GM12878 (cell line): ENCODE results near the gene CCN2. TPM values are rescaled to one million over a fixed set of nuclear protein-coding genes. Genes with fewer than 3 reads are reported as not detected.

ENCODE experiments used
- ATAC-seq: fragments of 200-7000 bp; cut with Tn5 transposase; 3 replicates; pipeline ENCODE4 v1.9.1; 2020; ENCODE audit warnings: mild to moderate bottlenecking, moderate library complexity
- BruUV-seq: library from RNA; stranded (reverse); fragments of 400-500 nt; replicated peaks from 2 replicates; lab custom pipeline; 2021; lab: Mats Ljungman, UMichigan
- CTCF ChIA-PET: fragments of 300-600 bp; sonication (Branson Sonifier 250); formaldehyde crosslinking; extraction: SDS; loops from one replicate; lab custom pipeline; 2021; ENCODE audit warnings: inconsistent platforms; lab: Yijun Ruan, JAX
- POLR2A ChIA-PET: fragments of 350-600 bp; formaldehyde crosslinking; extraction: SDS; loops from one replicate; lab custom pipeline; 2021; ENCODE audit warnings: inconsistent platforms; lab: Charles Lee
- RAD21 ChIA-PET: fragments of 300-600 bp; sonication (Branson Sonifier 250); formaldehyde crosslinking; loops from one replicate; lab custom pipeline; 2023; ENCODE audit warnings: antibody characterized with exemption; ENCODE audit not compliant: unreplicated experiment; lab: Charles Lee
- SMC1A ChIA-PET: fragments of 300-600 bp; sonication (Branson Sonifier 250); formaldehyde crosslinking; loops from one replicate; lab custom pipeline; 2023; ENCODE audit not compliant: unreplicated experiment, uncharacterized antibody; lab: Charles Lee
- DNase-seq: peaks from one replicate; pipeline ENCODE4 v3.0.0-alpha.2; 2011; ENCODE audit warnings: low read depth, low spot score
- FAIRE-seq: peaks from 3 replicates; lab custom pipeline; 2011; peaks lifted over from hg19 to GRCh38; lab: Jason Lieb, UNC
- H2AFZ ChIP-seq: 2 replicates; pipeline ENCODE4 v1.6.0; 2011; ENCODE audit warnings: low read depth, low read length, control low read depth; ENCODE audit not compliant: control insufficient read depth
- H3K27ac ChIP-seq: 2 replicates; pipeline ENCODE4 v1.5.1; 2011; ENCODE audit warnings: control low read depth; ENCODE audit not compliant: control insufficient read depth, insufficient read depth
- H3K27me3 ChIP-seq, 2 experiments: replicated peaks in 1 of 2; 2 replicates each; pipeline versions ENCODE4 v1.6.0 to v1.6.1; 2011; ENCODE audit warnings: low read length in 1 of 2; ENCODE audit not compliant: control insufficient read depth in 2 of 2, insufficient read depth in 2 of 2
- H3K36me3 ChIP-seq, 2 experiments: 2 replicates each; pipeline ENCODE4 v1.5.1; 2011; ENCODE audit warnings: low read length in 1 of 2; ENCODE audit not compliant: control insufficient read depth in 2 of 2, insufficient read depth in 2 of 2
- H3K4me1 ChIP-seq: 2 replicates; pipeline ENCODE4 v1.6.1; 2011; ENCODE audit warnings: mild to moderate bottlenecking, low read length, moderate library complexity, mixed read lengths; ENCODE audit not compliant: control insufficient read depth, insufficient read depth
- H3K4me2 ChIP-seq: 2 replicates; pipeline ENCODE4 v1.6.0; 2011; ENCODE audit warnings: control low read depth; ENCODE audit not compliant: control insufficient read depth, insufficient read depth
- H3K4me3 ChIP-seq: fragments of 200-600 bp; sonication (generic); 2 replicates; pipeline ENCODE4 v1.5.1; 2016
- H3K79me2 ChIP-seq: 2 replicates; pipeline ENCODE4 v1.6.0; 2011; ENCODE audit warnings: low read length; ENCODE audit not compliant: control insufficient read depth, insufficient read depth
- H3K9ac ChIP-seq: 2 replicates; pipeline ENCODE4 v1.8.0; 2011; ENCODE audit warnings: low read length, control low read depth, mixed read lengths; ENCODE audit not compliant: control insufficient read depth, insufficient read depth
- H3K9me3 ChIP-seq: replicated peaks from 3 replicates; pipeline ENCODE4 v1.5.1; 2011; ENCODE audit warnings: mild to moderate bottlenecking, low read length; ENCODE audit not compliant: control insufficient read depth, insufficient read depth
- H4K20me1 ChIP-seq: 2 replicates; pipeline ENCODE4 v1.6.0; 2011; ENCODE audit not compliant: control insufficient read depth, insufficient read depth
- ATF2 ChIP-seq: IDR thresholded peaks from 2 replicates; pipeline ENCODE4 v1.6.1; 2012; ENCODE audit warnings: low read length, inconsistent platforms
- GATAD2B ChIP-seq: fragments of 450-650 bp; conservative IDR thresholded peaks from 2 replicates; pipeline ENCODE4 v1.6.1; 2017; ENCODE audit warnings: low read depth, mild to moderate bottlenecking, moderate library complexity
- NFYA ChIP-seq: IDR thresholded peaks from 2 replicates; pipeline ENCODE4 v1.6.1; 2011; ENCODE audit warnings: low read depth, mild to moderate bottlenecking, low read length, improper control_type of control experiment, borderline replicate concordance
- SMC3 ChIP-seq: IDR thresholded peaks from 2 replicates; pipeline ENCODE4 v1.6.1; 2011; ENCODE audit warnings: low read length, improper control_type of control experiment, borderline replicate concordance
- ZNF622 ChIP-seq: fragments of 450-650 bp; IDR thresholded peaks from 2 replicates; pipeline ENCODE4 v1.6.1; 2017; ENCODE audit warnings: mild to moderate bottlenecking, inconsistent platforms
- WGBS: methylation state at CpG from one replicate; pipeline ENCODE4 v1.1.6; 2016; ENCODE audit warnings: low lambda C conversion rate; ENCODE audit not compliant: insufficient replicate concordance, insufficient coverage; ENCODE audit errors: missing lambda C conversion rate; 5-methylcytosine and 5-hydroxymethylcytosine counted together
- in situ Hi-C: fragments of 300-500 bp; cut with MboI; formaldehyde crosslinking; loops from 9 replicates; pipeline ENCODE4 v1.14.3; 2018; ENCODE audit warnings: mixed read lengths
- intact Hi-C: fragments of 100-400 bp; cut with micrococcal nuclease; formaldehyde crosslinking; loops from one replicate; pipeline ENCODE4 v1.14.2; 2022; ENCODE audit not compliant: unreplicated experiment
- polyA plus RNA-seq, 11 experiments: library from polyadenylated mRNA; depleted of rRNA in 4 of 11; unstranded in 6 of 11; stranded (reverse) in 5 of 11; fragments of >200 nt; fragmentation: Nextera tagmentation in 4 of 11; fragmentation: Illumina TruSeq in 1 of 11; extraction: Ambion mirVana in 4 of 11; extraction: Trizol in 1 of 11; gene quantifications; 1 replicate in 1 of 11; 2 replicates in 10 of 11; pipeline versions ENCODE4 v1.2.1 to v1.2.3, GENCODE V29; 2011 to 2016; ENCODE audit warnings: inconsistent platforms in 2 of 11, missing spikeins in 2 of 11, low read depth in 1 of 11
- total RNA-seq, 4 experiments: library from RNA; depleted of rRNA in 3 of 4; stranded (reverse); fragments of >200 nt in 3 of 4; fragmentation: Illumina TruSeq in 1 of 4; extraction: Trizol in 1 of 4; gene quantifications; 2 replicates each; pipeline versions ENCODE4 v1.2.1 to v1.2.3, GENCODE V29; 2013 to 2021
- TF ChIP-seq, protein P1 (sequence below): fragments of 150-350 bp; IDR thresholded peaks from 2 replicates; pipeline ENCODE4 v1.6.1; 2014; ENCODE audit warnings: mild to moderate bottlenecking, low read depth, low read length

CCN2 gene
- total and polyA plus RNA-seq, 10 of the 15 experiments (the other 5 are each of a cell fraction or from before 2014, with no cell fraction given), result 0.26 to 0.62 (median 0.44) TPM; not detected in 7

GRCh38 chr6:131992557-131992956 is 41.4 kb upstream of the CCN2 start:
- RAD21 ChIA-PET, result no interaction called here
- H3K27me3 ChIP-seq, result peaks cover 0 to 2% of the 10 kb centered on the region in 2 experiments; a peak in 1 of 4 replicates
- no peak for FAIRE-seq

More at GRCh38 chr6:131992557-131992956, 41.4 kb upstream of the CCN2 start:
- H3K36me3 ChIP-seq, result no peaks in the 10 kb centered on the region
- SMC1A ChIA-PET, result interaction anchor here (1.0 kb wide), 1 partner anchor 37 kb away, joined by 3 read pairs; no protein-coding TSS in a partner anchor
- H3K79me2 ChIP-seq, result no peaks in the 10 kb centered on the region
- no TSS peak for BruUV-seq
- WGBS, result 0% methylated on average over 2 of the region's 2 CpGs
- ATAC-seq (no peak), DNase-seq (no peak)
- no peak overlapping the region for H2AFZ ChIP-seq
- no peak overlapping the region for H3K4me2 ChIP-seq
- H3K4me3 ChIP-seq, result no peak overlapping the region
- CTCF ChIA-PET, result no interaction called here
- no peak overlapping the region for H3K9ac ChIP-seq
- no peaks in the 10 kb centered on the region for H4K20me1 ChIP-seq
- POLR2A ChIA-PET, result no interaction called here
- in situ Hi-C loops (no loop called here), intact Hi-C loops (no loop called here)
- H3K9me3 ChIP-seq, result no peaks in the 10 kb centered on the region
- H3K4me1 ChIP-seq, result no peaks in the 10 kb centered on the region
- TF ChIP-seq SMC3 (no peak), ATF2 (no peak), ZNF622 (no peak), GATAD2B (no peak), NFYA (no peak)
- TF ChIP-seq, protein P1, sequence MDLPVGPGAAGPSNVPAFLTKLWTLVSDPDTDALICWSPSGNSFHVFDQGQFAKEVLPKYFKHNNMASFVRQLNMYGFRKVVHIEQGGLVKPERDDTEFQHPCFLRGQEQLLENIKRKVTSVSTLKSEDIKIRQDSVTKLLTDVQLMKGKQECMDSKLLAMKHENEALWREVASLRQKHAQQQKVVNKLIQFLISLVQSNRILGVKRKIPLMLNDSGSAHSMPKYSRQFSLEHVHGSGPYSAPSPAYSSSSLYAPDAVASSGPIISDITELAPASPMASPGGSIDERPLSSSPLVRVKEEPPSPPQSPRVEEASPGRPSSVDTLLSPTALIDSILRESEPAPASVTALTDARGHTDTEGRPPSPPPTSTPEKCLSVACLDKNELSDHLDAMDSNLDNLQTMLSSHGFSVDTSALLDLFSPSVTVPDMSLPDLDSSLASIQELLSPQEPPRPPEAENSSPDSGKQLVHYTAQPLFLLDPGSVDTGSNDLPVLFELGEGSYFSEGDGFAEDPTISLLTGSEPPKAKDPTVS, result no peak
- H3K27ac ChIP-seq, result no peak overlapping the region
